ENCODE results near the gene CTCFL. TPM values are rescaled to one million over a fixed set of nuclear protein-coding genes. Genes with fewer than 3 reads are reported as not detected.

The CTCFL gene
- total and polyA plus RNA-seq, 10 donors, result 0.23 to 0.45 (median 0.26) TPM; not detected in 7

- Histone ChIP-seq H3K27ac (no peak overlapping the region), H3K27me3 (replicated peaks in 1 of 7) (peaks cover 0 to 43% (median 0%) of the 10 kb centered on the region in 7 donors), H3K4me1 (peaks cover 0 to 4% (median 0%) of the 10 kb centered on the region in 6 donors), H3K36me3 (no peaks in the 10 kb centered on the region), H3K4me3 (no peak overlapping the region), H3K9me3 (no peaks in the 10 kb centered on the region)
- intact Hi-C loops (cut with DNase I; ENCODE audit: low total_unique reads), result no loop called here
- no peak for DNase-seq
- TF ChIP-seq CTCF (IDR thresholded peaks at IDR 0.05 in 8 of 11, conservative IDR thresholded peaks at IDR 0.05 in 3 of 11), result no peak
- TF ChIP-seq POLR2AphosphoS5 (IDR thresholded peaks at IDR 0.05), result no peak
- no peak for TF ChIP-seq POLR2A (IDR thresholded peaks at IDR 0.05)
- WGBS, 5 donors, result 71 to 73% (median 71%) methylated on average over 11 of the region's 11 CpGs
Measured at GRCh38 chr20:57555457-57556184, 30.7 kb upstream of the CTCFL start.

- intact Hi-C loops (cut with DNase I; ENCODE audit: low total_unique reads), result no loop called here
- TF ChIP-seq CTCF (IDR thresholded peaks at IDR 0.05 in 8 of 11, conservative IDR thresholded peaks at IDR 0.05 in 3 of 11) (no peak), POLR2AphosphoS5 (IDR thresholded peaks at IDR 0.05) (no peak), POLR2A (IDR thresholded peaks at IDR 0.05) (no peak)
- WGBS, 5 donors, result 71 to 85% (median 81%) methylated on average over 11 of the region's 11 CpGs
- H3K9me3 ChIP-seq, result no peaks in the 10 kb centered on the region
- peaks cover 0 to 26% (median 0%) of the 10 kb centered on the region in 7 donors for H3K27me3 ChIP-seq (replicated peaks in 1 of 7)
- peaks cover 0 to 4% (median 0%) of the 10 kb centered on the region in 6 donors for H3K4me1 ChIP-seq
- peak overlapping the region in 1 of 8 donors; percentile 24 for H3K27ac ChIP-seq
- no peaks in the 10 kb centered on the region for H3K36me3 ChIP-seq
- no peak for DNase-seq
- H3K4me3 ChIP-seq, result no peak overlapping the region
Measured at GRCh38 chr20:57553376-57554018, 28.6 kb upstream of the CTCFL start.

DNA sequence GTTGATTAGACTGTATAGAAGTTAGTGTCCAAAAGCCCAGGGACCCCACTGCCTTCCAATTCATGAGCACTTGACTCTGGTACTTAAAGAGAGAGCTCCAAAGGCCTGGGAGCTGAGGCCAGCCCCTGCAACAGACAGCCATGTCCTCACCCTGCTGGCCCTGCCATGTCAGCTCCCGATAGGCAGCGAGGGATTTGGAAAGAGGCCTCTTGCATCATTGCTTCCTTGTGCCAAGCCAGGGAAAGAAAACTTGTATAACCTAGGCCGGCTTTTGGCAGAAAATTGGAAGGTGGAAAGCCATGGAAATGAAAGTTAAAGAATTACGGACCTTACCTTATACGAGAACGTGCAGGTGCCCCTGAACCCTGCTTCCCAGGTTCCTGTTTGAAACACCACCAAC, 27.5 kb upstream of the CTCFL start:
- peaks cover 0 to 16% (median 0%) of the 10 kb centered on the region in 7 donors for H3K27me3 ChIP-seq (replicated peaks in 1 of 7)
- no peaks in the 10 kb centered on the region for H3K9me3 ChIP-seq
- TF ChIP-seq POLR2AphosphoS5 (IDR thresholded peaks at IDR 0.05) (no peak), CTCF (IDR thresholded peaks at IDR 0.05 in 8 of 11, conservative IDR thresholded peaks at IDR 0.05 in 3 of 11) (no peak), POLR2A (IDR thresholded peaks at IDR 0.05) (no peak)
- WGBS, 5 donors, result 83 to 92% (median 90%) methylated on average over 6 of the region's 6 CpGs
- H3K27ac ChIP-seq, result no peak overlapping the region
- H3K36me3 ChIP-seq, result no peaks in the 10 kb centered on the region
- H3K4me1 ChIP-seq, result peaks cover 0 to 4% (median 0%) of the 10 kb centered on the region in 6 donors
- no peak for DNase-seq
- no peak overlapping the region for H3K4me3 ChIP-seq
- intact Hi-C loops (cut with DNase I; ENCODE audit: low total_unique reads), result no loop called here

Data from spleen (tissue), 11 donors.